GM19043 (cell line): ENCODE data around the gene STUM.
"Not testable (repeated sequence)": the region's sequence is repeated elsewhere in the genome, so short reads cannot be mapped to it uniquely, and the experiment has no call there.

Source experiments
- ATAC-seq: cut with Tn5 transposase; IDR thresholded peaks from one replicate; pipeline ENCODE4 v1.9.1; 2021; ENCODE audit warnings: low read depth; ENCODE audit not compliant: unreplicated experiment

The STUM gene

GRCh38 chr1:226635456-226635941, 86.9 kb downstream of the STUM start:
- ATAC-seq, result no peak

GRCh38 chr1:226636847-226637096, 88.2 kb downstream of the STUM start:
- ATAC-seq, result no peak

- no peak for ATAC-seq
These were observed 88.8 kb downstream of the STUM start for GRCh38 chr1:226637147-226637935.

GRCh38 chr1:226638001-226638601, 89.5 kb downstream of the STUM start:
- ATAC-seq, result no peak

GRCh38 chr1:226638608-226639007, 90.0 kb downstream of the STUM start:
- no peak for ATAC-seq

DNA sequence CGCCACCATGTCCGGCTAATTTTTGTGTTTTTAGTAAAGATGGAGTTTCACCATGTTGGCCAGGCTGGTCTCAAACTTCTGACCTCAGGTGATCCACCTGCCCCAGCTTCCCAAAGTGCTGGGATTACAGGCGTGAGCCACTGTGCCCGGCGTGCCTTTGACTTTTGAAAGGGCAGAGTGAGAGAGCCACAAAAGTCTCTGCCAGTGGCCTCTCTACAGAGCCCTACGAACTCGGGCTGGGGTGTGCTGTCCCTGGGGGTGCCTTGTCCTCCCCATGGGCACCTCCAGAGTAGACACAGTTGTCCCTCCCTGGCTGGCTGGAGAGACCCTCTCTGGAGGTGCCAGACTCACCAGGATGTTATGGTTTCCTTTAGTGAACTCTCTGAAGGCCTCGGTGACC, 90.6 kb downstream of the STUM start:
- ATAC-seq, result not testable (repeated sequence)

GRCh38 chr1:226639631-226640061, 91.1 kb downstream of the STUM start:
- no peak for ATAC-seq

DNA sequence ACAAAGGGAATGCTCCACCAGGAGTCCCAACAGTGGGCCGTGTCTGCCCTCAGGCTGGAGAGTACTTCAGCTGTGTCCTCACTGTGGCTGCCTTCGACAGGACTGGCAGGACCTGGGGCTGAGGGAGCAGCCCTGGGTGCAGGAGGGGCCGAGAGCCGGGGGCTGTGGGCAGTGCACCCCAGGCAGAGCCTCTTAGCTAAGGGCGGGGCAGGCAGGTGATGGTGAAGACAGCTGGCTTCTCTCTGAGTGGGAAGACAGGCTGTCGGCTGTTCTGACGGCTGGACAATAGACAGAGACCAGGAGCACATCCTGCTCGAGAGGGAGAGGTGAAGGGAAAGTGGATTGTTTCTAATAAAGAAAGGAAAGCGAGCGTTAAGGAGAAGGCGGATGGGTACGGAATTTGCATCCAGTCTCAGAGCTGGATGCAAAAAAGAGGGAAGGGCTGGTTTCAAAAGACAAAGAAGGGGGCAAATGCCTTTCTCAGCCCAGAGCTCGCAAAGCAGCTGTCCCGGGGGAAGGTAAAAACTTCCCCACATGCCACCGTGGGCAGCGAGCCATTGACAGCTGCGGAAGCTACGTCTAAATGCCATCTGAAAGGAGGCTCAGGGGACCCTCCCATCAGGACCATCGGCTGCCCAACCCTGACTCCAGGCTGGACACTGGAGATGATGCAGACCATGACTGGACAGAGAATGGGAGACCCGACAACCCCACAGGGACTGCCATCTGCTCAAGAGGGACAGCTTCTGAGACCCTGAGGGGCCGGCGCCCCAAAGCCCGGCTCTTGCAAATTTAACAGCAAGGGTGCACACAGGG, 92.0 kb downstream of the STUM start:
- no peak for ATAC-seq

DNA sequence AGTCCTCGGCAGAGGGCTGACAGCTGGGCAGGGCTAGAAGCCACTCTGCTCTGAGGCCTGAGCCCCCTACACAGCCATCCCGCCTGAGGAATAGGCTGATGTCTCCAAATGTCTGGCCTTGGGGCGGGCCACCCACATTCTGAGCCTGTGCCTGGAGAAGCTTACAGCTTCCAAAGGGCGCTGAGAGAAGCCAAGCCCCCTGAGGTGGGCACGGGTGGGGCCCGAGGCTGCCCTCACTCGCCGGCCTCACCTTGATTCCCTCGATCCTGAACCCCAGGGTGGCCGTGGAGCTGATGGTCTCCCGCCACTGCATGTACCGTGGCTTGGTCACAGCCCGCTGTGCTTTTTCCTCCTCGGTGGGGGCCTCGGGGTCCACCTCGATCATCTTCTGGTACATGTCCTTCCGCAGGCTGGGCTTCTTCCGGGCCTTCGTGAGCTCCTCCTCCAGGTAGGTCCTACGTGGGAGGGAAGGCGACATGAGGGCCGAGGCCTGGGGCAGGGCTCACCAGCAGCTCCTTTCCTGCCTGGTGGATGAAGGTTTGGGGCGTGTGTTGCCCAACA, 93.2 kb downstream of the STUM start:
- ATAC-seq, result no peak

DNA sequence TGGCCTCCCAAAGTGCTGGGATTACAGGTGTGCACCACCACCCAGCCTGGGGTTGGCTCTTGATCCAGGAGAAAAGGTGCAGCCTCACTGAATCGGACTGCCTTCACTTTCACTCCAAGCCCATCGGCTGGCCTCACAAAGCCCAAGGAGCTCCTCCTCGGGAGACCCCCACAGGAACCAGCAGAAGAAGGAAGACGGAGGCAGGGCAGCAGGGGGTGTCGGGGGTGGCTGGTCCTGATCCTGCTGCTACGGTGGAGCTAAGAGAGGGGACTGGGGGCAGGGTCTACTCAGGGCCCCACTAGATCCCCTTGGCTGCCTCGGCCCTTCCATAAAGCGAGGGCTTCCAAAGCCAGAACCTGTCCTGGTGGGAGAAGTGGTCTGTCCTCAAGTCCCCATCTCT, 93.9 kb downstream of the STUM start:
- ATAC-seq, result no peak

GRCh38 chr1:226643177-226643576, 94.6 kb downstream of the STUM start:
- peak; percentile 49 for ATAC-seq

- peak; percentile 33 for ATAC-seq
These were observed 95.3 kb downstream of the STUM start for GRCh38 chr1:226643611-226644540.

DNA sequence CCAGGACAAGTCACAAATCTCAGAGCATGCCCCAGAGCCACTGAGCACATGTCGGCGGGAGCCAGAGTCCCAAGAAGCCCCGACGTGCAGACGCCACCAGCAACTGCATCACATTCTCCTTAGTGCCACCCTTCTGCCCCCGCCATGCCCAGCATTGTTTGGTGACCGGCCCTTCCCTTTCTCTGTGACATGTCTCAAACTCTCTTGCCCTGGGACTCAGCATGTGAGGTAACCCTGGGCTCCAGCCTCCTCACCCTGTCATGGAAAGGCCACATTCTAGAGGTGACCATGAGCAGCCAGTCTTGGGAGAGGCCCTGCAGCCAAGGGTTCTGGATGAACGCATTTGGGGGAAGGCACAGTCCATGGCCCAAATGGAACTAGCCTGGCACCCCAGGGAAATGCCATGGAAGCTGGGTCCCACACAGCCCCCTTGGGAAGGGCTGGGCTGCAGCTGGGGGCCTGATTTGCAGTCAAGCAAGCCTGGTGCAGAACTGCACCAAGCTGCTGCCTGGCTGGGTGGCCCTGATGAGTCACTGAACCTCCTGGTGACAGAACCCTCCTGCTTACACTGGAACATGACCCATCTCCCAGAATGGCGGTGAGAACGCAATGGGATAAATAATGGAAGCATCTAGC, 96.1 kb downstream of the STUM start:
- no peak for ATAC-seq

DNA sequence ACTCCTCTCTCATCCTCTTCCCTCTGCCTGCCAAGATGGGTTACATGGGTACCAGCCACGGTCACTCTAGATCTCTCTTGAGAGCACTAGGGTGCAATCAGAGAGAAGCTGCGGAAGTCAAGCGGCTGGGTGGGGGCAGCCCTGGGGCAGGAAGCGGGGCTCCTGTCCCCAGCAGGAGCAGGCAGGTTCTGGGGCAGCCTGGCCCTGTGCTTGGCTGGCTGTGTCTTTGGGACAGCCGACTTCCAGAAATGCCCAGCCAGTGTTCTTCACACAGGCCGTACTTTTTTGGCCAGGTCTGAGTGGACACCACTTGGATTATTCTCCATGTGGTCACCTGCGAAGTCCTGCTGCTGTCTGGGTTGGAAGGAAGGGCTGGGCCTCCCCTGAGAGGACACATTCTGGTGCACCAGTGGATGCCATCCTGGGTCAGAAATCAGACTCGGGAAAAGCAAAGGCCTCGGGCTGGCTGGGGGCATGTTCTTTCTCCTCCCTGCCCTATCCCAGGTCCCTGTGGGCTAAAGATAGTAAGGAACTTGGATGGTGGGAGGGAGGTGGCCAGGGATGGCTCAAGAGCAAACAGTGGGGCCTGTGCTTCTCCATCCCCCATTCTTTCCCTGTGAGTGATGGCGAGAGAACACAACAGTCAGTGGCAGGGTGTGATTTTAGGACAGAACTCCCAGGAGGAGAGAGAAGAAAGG, 96.9 kb downstream of the STUM start:
- ATAC-seq, result no peak

- no peak for ATAC-seq
These were observed 97.7 kb downstream of the STUM start for GRCh38 chr1:226646026-226646869.

DNA sequence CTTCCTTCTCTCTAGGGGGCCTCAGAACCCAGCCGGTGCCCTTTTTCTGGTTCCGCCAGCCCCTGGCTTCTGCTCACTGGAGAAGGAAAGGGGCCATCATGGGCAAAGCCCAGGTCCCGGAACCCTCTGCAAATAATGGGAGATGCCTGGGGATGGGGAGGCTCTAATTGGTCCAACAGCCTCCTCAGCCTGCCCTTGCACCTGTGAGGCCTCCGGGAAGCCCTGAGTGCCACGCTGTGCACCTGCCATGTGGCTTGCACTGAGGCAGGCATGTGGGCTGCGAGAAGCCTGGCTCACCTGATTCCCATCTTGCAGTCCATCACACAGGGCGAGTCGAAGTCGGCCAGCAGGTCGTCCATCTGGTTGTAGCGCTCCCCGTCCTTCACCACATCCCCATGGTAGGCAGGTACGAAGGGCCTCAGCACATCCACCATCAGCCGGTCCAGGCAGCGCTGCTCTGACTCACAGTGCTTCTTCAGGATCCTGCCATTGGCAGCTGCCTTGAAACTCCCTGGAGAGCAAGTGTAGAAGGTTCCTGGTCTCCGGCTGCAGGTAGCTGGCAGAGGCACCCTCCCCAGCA, 98.4 kb downstream of the STUM start:
- no peak for ATAC-seq

- no peak for ATAC-seq
These were observed 99.2 kb downstream of the STUM start for GRCh38 chr1:226647719-226648118.

DNA sequence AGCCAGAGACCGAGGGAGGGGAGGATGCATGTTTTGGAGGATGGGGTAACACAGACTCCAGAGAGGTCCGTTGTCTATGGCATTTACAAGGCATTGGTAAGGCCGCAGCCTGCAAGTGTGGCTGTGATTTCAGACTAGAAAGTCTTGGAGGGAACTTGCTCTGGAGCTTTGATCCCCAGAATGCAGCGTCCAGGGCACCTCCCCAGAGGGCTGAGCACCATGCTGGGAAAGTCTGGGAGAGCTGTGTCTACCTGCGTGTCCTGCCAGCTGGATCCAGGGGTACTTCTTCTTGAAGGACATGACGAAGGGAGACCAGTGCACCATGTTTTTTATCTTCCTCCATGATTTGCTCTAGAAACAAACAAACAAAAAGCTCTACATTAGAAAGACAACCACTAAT, 99.9 kb downstream of the STUM start:
- ATAC-seq, result no peak
